ENCODE results near the gene FAM227A. TPM values are rescaled to one million over a fixed set of nuclear protein-coding genes. Genes with fewer than 3 reads are reported as not detected.

FAM227A gene
- total and polyA plus RNA-seq, 2 donors = 0.48 to 4.9 TPM

DNA sequence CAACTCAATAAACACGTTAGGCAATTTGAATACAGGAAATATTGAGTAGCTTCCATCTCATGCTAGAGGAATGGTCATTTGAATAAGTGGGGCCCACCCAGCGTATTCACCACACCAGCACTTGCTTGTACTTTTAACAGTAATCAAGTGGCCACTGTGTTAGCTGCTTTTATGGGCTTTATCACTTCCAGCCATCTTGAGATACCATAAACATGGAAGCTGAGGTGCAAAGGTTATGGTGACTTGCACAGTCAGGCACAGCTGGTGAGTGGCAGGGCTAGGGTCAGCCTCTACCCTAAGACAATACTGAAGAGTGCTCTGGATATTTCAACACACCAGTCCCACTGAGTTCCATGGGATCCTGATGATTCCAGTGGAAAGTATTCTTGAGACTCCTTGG, 37.9 kb upstream of the FAM227A start:
- no peak for DNase-seq (ENCODE audit: extremely low spot score)
- 85% methylated on average over 2 of the region's 2 CpGs for WGBS
- H3K4me1 ChIP-seq (ENCODE audit: insufficient read depth) = no peaks in the 10 kb centered on the region
- H3K27ac ChIP-seq (ENCODE audit: low read depth) = no peak overlapping the region
- H3K36me3 ChIP-seq (ENCODE audit: insufficient read depth) = no peaks in the 10 kb centered on the region
- H3K4me3 ChIP-seq (ENCODE audit: low read depth, low read length) = no peak overlapping the region

DNA sequence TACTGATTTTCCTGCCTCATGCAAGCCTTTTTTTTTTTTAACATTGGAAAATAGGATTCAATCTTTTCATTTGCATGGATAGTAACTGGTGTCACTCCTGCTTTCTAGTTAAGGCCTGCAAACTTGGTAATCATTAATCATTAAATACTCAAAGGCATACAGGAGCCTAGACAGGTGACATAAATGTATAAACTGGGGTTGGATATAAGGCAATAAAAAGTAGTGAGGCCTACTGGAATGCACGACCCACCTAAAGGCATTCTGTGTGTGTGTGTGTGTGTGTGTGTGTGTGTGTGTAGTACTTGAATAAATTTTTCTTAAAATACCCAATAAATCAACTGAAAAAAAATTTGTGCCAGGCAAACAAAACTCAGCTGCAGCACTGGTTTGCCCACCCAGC, 33.5 kb upstream of the FAM227A start:
- no peak overlapping the region for H3K27ac ChIP-seq (ENCODE audit: low read depth)
- WGBS = 69% methylated on average over 1 of the region's 1 CpG
- no peak for DNase-seq (ENCODE audit: extremely low spot score)
- H3K4me1 ChIP-seq (ENCODE audit: insufficient read depth) = no peaks in the 10 kb centered on the region
- no peak overlapping the region for H3K4me3 ChIP-seq (ENCODE audit: low read depth, low read length)
- no peaks in the 10 kb centered on the region for H3K36me3 ChIP-seq (ENCODE audit: insufficient read depth)

DNA sequence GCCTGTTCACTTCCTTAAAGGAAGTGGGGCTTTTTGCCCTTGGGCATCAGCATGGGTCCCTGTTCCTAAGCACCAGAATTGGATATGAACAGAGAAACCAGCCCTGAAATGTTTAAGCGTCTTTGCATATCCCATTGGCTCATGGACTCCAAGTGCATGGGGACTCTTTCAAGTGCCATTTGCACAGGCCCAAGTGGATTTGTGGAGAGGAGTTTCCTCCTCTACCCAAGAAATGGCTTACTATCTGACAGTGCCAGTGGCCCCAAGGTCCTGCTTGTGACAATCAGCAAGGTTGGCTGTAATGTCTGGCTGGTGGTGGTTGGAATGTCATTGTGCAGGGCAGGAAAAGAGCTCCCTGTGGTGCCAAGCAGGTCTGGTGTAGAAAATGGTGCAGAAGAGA, 29.6 kb upstream of the FAM227A start:
- Histone ChIP-seq H3K36me3 (ENCODE audit: insufficient read depth) (no peaks in the 10 kb centered on the region), H3K27ac (ENCODE audit: low read depth) (no peak overlapping the region), H3K4me1 (ENCODE audit: insufficient read depth) (peaks cover 1% of the 10 kb centered on the region), H3K4me3 (ENCODE audit: low read depth, low read length) (no peak overlapping the region)
- no peak for DNase-seq (ENCODE audit: extremely low spot score)
- 88% methylated on average over 1 of the region's 1 CpG for WGBS

DNA sequence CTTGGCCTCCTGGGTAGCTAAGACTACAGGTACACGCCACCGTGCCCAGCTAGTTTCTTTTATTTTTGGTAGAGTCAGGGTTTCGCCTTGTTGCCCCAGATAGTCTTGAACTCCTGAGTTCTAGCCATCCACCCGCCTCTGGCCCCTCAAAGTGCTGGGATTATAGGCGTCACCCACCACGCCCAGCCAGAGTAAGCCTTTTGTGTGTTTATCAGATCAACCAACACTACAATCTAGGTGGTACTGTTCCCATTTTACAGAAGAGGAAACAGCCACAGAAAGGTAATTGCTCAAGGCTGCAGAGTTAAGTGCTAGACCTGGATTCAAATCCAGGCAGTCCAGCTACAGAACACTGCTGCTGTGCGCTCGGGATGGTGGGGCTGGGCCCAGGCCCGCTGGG, 28.7 kb upstream of the FAM227A start:
- DNase-seq (ENCODE audit: extremely low spot score) = no peak
- H3K4me3 ChIP-seq (ENCODE audit: low read depth, low read length) = no peak overlapping the region
- no peak overlapping the region for H3K27ac ChIP-seq (ENCODE audit: low read depth)
- peaks cover 1% of the 10 kb centered on the region for H3K4me1 ChIP-seq (ENCODE audit: insufficient read depth)
- WGBS = 92% methylated on average over 9 of the region's 9 CpGs
- no peaks in the 10 kb centered on the region for H3K36me3 ChIP-seq (ENCODE audit: insufficient read depth)

DNA sequence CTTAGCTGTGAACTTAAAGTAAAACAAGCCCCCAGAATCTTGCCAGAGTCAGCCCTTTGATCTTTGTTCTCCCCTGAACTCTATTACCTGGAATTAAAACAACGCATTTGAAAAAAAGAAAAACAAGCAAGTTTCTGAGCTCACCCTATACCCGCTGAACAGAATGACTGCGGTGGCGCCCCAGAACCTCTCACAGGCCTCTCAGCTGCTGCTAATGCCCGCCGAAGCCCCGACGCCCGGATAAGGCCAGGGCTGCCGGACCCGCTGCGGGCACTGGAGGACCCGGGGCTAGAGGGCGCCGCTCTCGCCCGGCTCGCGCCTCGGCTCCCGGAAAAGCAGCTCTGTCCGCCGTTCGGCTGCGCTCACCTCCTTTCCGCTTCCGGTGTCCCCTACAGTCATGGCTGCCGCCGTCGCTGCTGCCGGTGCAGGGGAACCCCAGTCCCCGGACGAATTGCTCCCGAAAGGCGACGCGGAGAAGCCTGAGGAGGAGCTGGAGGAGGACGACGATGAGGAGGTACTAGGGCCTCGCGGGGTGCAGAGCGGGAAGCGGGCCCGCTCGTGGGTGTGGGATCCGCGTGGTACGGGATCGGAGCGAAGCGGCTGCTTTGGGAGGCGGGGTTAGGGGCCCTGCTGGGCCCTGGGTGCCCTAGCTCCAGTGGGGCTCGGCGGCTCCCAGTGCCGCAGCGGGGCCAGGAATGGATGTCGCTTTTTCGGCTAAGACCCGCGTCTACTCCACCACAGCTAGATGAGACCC, 25.6 kb upstream of the FAM227A start, which contains the start of gene TOMM22:
TSS of gene TOMM22 (plus strand) at position 376 of the 754 bp plus-strand sequence. CDS start at position 398, 22 bp downstream.
- H3K27ac ChIP-seq (ENCODE audit: low read depth) = peak within 1 kb of the TSS; percentile 52

DNA sequence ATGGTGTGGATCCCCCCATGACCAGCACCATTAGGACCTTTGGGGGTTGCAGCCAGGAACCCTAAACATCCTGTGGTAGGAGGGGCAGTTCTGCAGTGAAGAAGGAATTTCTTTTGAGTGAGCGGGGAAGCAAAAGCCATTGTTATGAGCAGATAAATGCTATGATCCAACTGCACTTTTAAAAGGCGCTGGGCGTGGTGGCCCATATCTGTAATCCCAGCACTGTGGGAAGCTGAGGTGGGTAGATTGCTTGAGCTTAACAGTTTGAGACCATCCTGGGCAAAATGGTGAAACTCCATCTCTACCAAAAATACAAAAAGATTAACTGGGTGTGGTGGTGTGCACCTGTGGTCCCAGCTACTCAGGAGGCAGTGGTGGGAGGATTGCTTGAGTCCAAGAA, 19.6 kb upstream of the FAM227A start:
- Histone ChIP-seq H3K36me3 (ENCODE audit: insufficient read depth) (no peaks in the 10 kb centered on the region), H3K4me1 (ENCODE audit: insufficient read depth) (no peaks in the 10 kb centered on the region), H3K4me3 (ENCODE audit: low read depth, low read length) (no peak overlapping the region), H3K27ac (ENCODE audit: low read depth) (no peak overlapping the region)
- no peak for DNase-seq (ENCODE audit: extremely low spot score)
- WGBS = 98% methylated on average over 3 of the region's 3 CpGs

More for the DNA sequence above, 25.6 kb upstream of the FAM227A start, which contains the start of gene TOMM22:
- Histone ChIP-seq H3K4me1 (ENCODE audit: insufficient read depth) (peaks cover 1% of the 10 kb centered on the region), H3K36me3 (ENCODE audit: insufficient read depth) (no peaks in the 10 kb centered on the region), H3K4me3 (ENCODE audit: low read depth, low read length) (peak within 1 kb of the TSS; percentile 89)
- WGBS = under 1% methylated on average over 60 of the region's 60 CpGs
- DNase-seq (ENCODE audit: extremely low spot score) = no peak

DNA sequence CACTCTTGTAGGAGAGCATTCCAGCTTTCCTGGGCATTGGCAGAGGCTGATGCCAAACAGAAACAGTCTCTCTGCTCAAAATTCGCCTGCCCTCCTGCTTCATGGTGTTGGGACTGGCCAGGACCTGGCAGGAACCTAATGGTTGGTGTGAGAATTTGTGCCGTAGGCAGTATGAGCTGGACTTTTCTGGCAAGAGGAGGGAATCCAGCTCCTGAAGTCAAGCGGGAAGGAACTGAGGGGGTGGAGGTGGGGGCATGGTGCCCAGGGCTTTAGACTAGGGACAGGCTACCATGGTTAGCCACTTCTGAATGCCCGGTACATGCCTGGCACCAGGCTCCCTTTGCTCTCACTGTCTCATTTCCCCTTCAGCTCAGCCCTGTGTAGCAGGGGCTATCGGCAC, 18.7 kb upstream of the FAM227A start:
- DNase-seq (ENCODE audit: extremely low spot score) = no peak
- no peak overlapping the region for H3K27ac ChIP-seq (ENCODE audit: low read depth)
- no peaks in the 10 kb centered on the region for H3K36me3 ChIP-seq (ENCODE audit: insufficient read depth)
- no peak overlapping the region for H3K4me3 ChIP-seq (ENCODE audit: low read depth, low read length)
- H3K4me1 ChIP-seq (ENCODE audit: insufficient read depth) = no peaks in the 10 kb centered on the region
- 77% methylated on average over 5 of the region's 5 CpGs for WGBS

DNA sequence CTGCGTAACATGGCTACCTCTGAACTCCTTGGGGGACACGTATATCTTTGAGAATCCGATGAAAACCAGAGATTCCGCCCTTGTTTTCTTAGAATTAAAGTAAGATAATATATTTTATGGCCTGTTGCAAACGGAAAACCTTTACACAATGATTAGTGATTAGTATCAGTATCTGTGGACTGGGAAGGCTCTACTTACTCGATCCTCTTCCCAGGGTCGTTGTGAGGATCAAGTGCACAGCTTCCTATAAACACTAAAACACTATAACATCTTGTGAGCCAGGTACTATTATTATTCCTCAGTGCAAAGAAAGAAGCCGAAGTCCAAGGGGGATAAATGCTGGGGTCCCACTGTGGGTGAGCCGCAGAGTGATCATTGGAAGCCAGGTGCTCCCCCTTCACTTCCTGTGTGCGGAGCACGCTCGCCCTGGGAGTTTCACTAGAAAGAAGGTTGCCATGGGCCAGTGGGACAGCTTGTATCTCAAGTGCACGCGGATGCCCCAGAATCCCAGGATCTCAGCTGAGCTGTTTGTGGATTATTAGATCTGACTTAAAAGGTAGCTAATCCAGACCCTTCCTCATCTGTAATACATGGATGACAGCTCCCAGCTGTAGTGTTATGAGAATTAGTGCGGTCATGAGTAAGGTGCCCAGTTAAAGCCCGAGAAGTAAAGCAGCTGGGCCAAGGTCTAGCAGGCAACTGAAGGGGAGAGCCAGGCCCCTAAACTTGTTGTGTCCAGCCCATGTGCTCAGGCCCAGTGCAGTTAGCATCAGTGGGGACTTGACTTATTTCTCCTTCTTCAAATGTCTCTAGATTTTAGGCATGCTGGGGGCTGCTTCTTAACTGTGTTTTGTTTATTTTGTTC, 1.1 kb upstream of the FAM227A start:
- Histone ChIP-seq H3K4me3 (ENCODE audit: low read depth, low read length) (peak overlapping the region; percentile 96), H3K27ac (ENCODE audit: low read depth) (peak overlapping the region; percentile 93), H3K36me3 (ENCODE audit: insufficient read depth) (no peaks in the 10 kb centered on the region), H3K4me1 (ENCODE audit: insufficient read depth) (no peaks in the 10 kb centered on the region)
- 6% methylated on average over 16 of the region's 16 CpGs for WGBS
- DNase-seq (ENCODE audit: extremely low spot score) = no peak

DNA sequence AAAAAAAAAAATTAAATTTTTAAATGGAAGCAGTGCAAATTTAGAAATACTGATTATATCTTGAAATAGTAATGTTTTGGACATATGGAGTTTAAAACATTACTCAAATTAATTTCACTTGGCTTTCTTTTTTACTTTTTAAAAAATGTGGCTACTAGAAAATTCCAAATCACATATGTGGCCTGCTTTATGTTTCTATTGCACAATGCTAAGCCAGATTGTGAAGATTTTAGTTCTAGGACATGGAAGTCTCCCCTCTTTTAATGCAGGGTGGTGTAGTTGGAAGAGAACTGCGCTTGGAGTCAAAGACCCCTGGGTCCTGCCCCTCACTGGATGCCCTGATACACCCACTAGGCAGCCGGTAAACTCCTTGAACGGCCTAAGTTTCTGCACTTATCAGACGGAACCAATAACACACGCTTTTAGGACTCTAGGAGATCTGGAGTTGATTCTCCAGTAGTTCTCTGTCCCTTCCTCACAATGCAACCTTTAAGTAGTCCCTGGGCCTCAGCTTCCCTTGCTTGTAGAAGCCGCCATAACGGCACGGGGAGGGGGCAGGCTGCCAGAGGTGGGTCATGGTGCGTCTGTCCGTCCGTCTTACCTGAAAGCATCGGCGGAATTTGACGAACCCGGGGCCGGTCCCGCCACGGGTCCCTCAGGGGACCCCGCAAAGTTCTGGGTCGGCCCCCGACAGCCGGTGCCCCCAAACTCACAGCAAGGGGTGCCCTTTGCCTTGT, 505 bp downstream of the FAM227A start:
- DNase-seq (ENCODE audit: extremely low spot score) = no peak
- peak overlapping the region; percentile 96 for H3K4me3 ChIP-seq (ENCODE audit: low read depth, low read length)
- no peaks in the 10 kb centered on the region for H3K4me1 ChIP-seq (ENCODE audit: insufficient read depth)
- H3K27ac ChIP-seq (ENCODE audit: low read depth) = no peak overlapping the region
- H3K36me3 ChIP-seq (ENCODE audit: insufficient read depth) = no peaks in the 10 kb centered on the region
- 5% methylated on average over 22 of the region's 22 CpGs for WGBS

DNA sequence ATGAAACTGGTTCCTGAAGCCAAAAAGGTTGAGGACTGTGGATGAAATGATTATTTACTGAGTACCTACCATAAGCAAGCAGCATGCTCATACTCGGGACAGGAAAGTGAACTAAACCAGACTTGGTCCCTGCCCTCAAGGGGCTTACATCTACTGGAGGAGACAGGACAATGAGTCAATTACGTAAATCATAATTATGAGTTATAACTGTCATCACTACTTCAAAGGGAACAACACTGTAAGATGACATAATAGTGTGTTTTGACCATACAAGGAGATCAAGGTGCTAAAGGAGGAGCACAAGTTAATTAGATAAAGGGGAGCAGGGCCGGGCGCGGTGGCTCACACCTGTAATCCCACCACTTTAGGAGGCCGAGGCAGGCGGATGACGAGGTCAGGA, 2.5 kb downstream of the FAM227A start:
- WGBS = 96% methylated on average over 8 of the region's 8 CpGs
- Histone ChIP-seq H3K36me3 (ENCODE audit: insufficient read depth) (no peaks in the 10 kb centered on the region), H3K4me1 (ENCODE audit: insufficient read depth) (no peaks in the 10 kb centered on the region), H3K4me3 (ENCODE audit: low read depth, low read length) (no peak overlapping the region), H3K27ac (ENCODE audit: low read depth) (no peak overlapping the region)
- no peak for DNase-seq (ENCODE audit: extremely low spot score)

DNA sequence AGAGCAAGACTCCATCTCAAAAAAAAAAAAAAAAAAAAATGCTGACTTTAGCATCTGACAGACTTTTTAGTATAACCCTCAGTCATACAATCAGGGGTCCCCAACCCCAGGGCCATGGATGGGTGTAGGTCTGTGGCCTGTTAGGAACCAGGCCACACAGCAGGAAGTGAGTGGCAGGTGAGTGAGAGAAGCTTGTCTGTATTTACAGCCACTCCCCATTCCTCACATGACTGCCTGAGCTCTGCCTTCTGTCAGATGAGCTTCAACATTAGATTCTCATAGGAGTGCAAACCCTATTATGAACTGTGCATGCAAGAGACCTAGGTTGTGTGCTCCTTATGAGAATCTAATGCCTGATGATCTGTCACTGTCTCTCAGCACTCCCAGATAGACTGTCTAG, 3.3 kb downstream of the FAM227A start:
- Histone ChIP-seq H3K36me3 (ENCODE audit: insufficient read depth) (no peaks in the 10 kb centered on the region), H3K27ac (ENCODE audit: low read depth) (no peak overlapping the region), H3K4me1 (ENCODE audit: insufficient read depth) (no peaks in the 10 kb centered on the region), H3K4me3 (ENCODE audit: low read depth, low read length) (no peak overlapping the region)
- DNase-seq (ENCODE audit: extremely low spot score) = no peak

DNA sequence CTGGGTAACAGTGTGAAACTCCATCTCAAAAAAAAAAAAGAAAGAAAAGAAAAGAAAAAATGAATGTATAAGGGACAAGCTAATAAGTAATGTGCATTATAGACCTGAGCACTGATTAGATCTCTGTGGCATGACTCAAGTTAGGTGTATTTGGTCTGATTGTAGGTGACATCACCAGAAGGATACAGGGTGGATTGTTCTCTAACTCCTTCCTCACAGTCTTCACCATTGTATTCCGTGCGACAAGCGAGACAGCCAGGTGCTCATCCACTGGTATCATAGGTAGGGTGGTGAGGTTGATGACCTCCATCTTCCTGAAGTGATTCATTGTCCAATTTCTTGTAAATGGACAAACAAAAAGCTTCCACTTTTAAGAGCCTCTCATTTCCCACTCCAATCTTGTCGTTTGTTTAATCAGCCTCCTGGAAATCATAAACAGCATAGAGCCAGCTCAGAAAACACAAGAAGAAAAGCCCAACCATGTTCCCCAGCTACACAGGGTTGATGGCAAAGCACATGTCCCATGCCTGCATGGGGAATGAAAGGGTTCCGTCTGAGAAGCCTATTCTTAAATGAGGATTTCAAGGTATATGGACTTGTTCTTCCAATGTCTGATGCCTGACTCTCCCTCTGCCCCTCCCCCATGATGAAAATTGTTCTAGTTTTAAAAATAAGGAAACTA, 6.2 kb downstream of the FAM227A start:
- H3K27ac ChIP-seq (ENCODE audit: low read depth) = no peak overlapping the region
- H3K4me3 ChIP-seq (ENCODE audit: low read depth, low read length) = no peak overlapping the region
- WGBS = 74% methylated on average over 5 of the region's 5 CpGs
- no peak for DNase-seq (ENCODE audit: extremely low spot score)
- no peaks in the 10 kb centered on the region for H3K36me3 ChIP-seq (ENCODE audit: insufficient read depth)
- H3K4me1 ChIP-seq (ENCODE audit: insufficient read depth) = no peaks in the 10 kb centered on the region

DNA sequence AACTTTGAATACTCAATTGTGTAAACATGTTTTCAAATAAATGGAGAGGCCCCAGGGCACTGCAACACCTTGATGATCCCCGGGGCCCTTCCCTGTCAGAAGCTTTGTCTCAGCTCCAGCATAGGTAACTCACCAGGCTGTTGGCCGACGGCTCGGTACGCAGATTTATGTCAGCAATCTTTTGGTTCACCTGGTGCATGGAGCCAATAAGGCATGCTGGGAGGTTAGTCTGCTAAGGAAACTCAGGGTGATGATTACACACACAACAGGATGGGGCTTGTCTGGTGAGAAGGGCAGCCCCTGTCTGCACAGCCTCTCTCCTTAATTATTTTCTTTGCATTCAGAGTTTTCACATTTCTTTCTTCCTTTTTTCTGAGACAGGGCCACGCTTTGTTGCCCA, 10.8 kb downstream of the FAM227A start:
- Histone ChIP-seq H3K27ac (ENCODE audit: low read depth) (no peak overlapping the region), H3K4me3 (ENCODE audit: low read depth, low read length) (no peak overlapping the region), H3K36me3 (ENCODE audit: insufficient read depth) (peaks cover 3% of the 10 kb centered on the region), H3K4me1 (ENCODE audit: insufficient read depth) (no peaks in the 10 kb centered on the region)
- 94% methylated on average over 6 of the region's 6 CpGs for WGBS
- no peak for DNase-seq (ENCODE audit: extremely low spot score)
